ENCODE measurements around the gene RBM47. TPM values are rescaled to one million over a fixed set of nuclear protein-coding genes. Genes with fewer than 3 reads are reported as not detected.
A peak's percentile ranks its signal among the peaks of the same experiment; 100 is the strongest.

RBM47 gene
- total RNA-seq, 2 experiments from 2014 or later, result 1.7 to 2.6 TPM

- Mint-ChIP-seq H3K9me3 (no peaks in the 10 kb centered on the region), H3K4me1 (ENCODE audit: low read depth) (peaks cover 17% of the 10 kb centered on the region), H3K4me3 (no peak overlapping the region), H3K36me3 (no peaks in the 10 kb centered on the region), H3K27ac (no peak overlapping the region), H3K27me3 (peaks cover 1% of the 10 kb centered on the region)
- intact Hi-C loops (cut with micrococcal nuclease), result no loop called here
- no peak for DNase-seq
- CTCF ChIA-PET, result interaction anchor here (1.3 kb wide), 1 partner anchor 204 kb away, joined by 3 read pairs; no protein-coding TSS in a partner anchor
- POLR2A ChIA-PET, result no interaction called here
Observed at GRCh38 chr4:40514497-40514951, 115.1 kb downstream of the RBM47 start.

DNA sequence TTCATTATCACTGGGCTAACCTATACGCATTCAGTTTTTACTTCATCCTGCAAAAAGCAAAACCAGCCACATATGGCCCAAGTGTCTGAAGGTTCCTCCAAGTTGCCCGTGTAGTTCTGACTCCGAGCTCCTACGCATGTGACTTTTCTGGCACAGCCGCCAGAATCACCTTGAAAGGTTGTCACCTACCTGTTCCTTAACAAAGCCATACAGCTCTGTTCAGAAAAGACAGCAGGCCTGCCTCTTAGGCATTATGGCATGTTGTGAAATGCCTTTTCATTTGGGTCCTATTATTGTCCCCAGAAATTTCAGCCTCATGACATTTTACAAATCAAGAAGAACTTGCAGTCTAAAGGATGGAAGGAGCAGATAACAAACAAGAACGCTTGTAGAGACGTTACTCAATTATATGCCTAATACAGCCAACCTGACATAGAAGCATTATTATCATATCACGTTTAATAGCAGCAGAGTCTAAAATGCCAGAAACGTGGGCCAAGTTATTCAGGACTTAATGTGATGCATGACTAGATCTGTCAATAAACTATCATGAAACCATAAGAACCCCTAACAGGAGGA lies 118.5 kb downstream of the RBM47 start:
- CTCF ChIA-PET, result interaction anchor here (0.6 kb wide), 1 partner anchor 223 kb away, joined by 3 read pairs; no protein-coding TSS in a partner anchor
- H3K9me3 Mint-ChIP-seq, result no peaks in the 10 kb centered on the region
- H3K4me1 Mint-ChIP-seq (ENCODE audit: low read depth), result peaks cover 17% of the 10 kb centered on the region
- no peaks in the 10 kb centered on the region for H3K36me3 Mint-ChIP-seq
- H3K4me3 Mint-ChIP-seq, result no peak overlapping the region
- H3K27ac Mint-ChIP-seq, result no peak overlapping the region
- POLR2A ChIA-PET, result no interaction called here
- H3K27me3 Mint-ChIP-seq, result peaks cover 1% of the 10 kb centered on the region
- intact Hi-C loops (cut with micrococcal nuclease), result no loop called here
- DNase-seq, result no peak

GRCh38 chr4:40507977-40508376 lies 121.7 kb downstream of the RBM47 start:
- Mint-ChIP-seq H3K36me3 (no peaks in the 10 kb centered on the region), H3K9me3 (no peaks in the 10 kb centered on the region), H3K4me3 (no peak overlapping the region), H3K27me3 (no peaks in the 10 kb centered on the region), H3K27ac (no peak overlapping the region), H3K4me1 (ENCODE audit: low read depth) (peaks cover 6% of the 10 kb centered on the region)
- CTCF ChIA-PET, result no interaction called here
- intact Hi-C loops (cut with micrococcal nuclease), result no loop called here
- DNase-seq, result no peak
- POLR2A ChIA-PET, result no interaction called here

DNA sequence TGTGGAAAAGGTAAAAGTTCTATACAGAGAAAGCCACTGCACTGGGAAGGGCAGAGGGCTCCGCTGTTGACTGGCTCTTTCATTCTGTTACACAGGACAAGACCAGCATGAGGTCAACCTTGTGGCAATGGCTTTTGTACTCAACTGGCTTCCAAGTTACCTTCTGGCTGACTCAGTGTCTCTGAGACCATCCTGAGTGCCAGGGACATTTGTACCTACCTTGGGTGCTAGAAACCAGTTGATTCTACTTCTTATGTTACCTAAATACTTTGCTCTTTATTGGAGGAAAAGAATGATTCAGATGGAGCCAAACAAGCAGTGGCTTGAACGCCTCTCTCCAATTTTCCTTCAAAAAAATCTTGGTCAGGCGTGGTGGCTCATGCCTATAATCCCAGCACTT lies 123.2 kb downstream of the RBM47 start:
- Mint-ChIP-seq H3K27ac (no peak overlapping the region), H3K4me1 (ENCODE audit: low read depth) (peaks cover 10% of the 10 kb centered on the region), H3K27me3 (no peaks in the 10 kb centered on the region), H3K4me3 (no peak overlapping the region), H3K9me3 (no peaks in the 10 kb centered on the region), H3K36me3 (no peaks in the 10 kb centered on the region)
- POLR2A ChIA-PET, result no interaction called here
- intact Hi-C loops (cut with micrococcal nuclease), result no loop called here
- CTCF ChIA-PET, result no interaction called here
- DNase-seq, result no peak

- no peak overlapping the region for H3K4me3 Mint-ChIP-seq
- no peaks in the 10 kb centered on the region for H3K9me3 Mint-ChIP-seq
- peaks cover 10% of the 10 kb centered on the region for H3K4me1 Mint-ChIP-seq (ENCODE audit: low read depth)
- no peak for DNase-seq
- intact Hi-C loops (cut with micrococcal nuclease), result no loop called here
- H3K36me3 Mint-ChIP-seq, result no peaks in the 10 kb centered on the region
- POLR2A ChIA-PET, result no interaction called here
- no peak overlapping the region for H3K27ac Mint-ChIP-seq
- CTCF ChIA-PET, result no interaction called here
- H3K27me3 Mint-ChIP-seq, result no peaks in the 10 kb centered on the region
Observed at GRCh38 chr4:40506066-40506465, 123.6 kb downstream of the RBM47 start.

- intact Hi-C loops (cut with micrococcal nuclease), result loop anchor here (1.0 kb wide), 1 partner anchor 12 kb away; no protein-coding TSS in a partner anchor
- DNase-seq, result no peak
- Mint-ChIP-seq H3K36me3 (no peaks in the 10 kb centered on the region), H3K4me1 (ENCODE audit: low read depth) (peaks cover 10% of the 10 kb centered on the region), H3K27me3 (no peaks in the 10 kb centered on the region), H3K27ac (peak overlapping the region; percentile 39), H3K4me3 (no peak overlapping the region), H3K9me3 (no peaks in the 10 kb centered on the region)
- CTCF ChIA-PET, result no interaction called here
- POLR2A ChIA-PET, result no interaction called here
Observed at GRCh38 chr4:40502934-40503333, 126.7 kb downstream of the RBM47 start.

DNA sequence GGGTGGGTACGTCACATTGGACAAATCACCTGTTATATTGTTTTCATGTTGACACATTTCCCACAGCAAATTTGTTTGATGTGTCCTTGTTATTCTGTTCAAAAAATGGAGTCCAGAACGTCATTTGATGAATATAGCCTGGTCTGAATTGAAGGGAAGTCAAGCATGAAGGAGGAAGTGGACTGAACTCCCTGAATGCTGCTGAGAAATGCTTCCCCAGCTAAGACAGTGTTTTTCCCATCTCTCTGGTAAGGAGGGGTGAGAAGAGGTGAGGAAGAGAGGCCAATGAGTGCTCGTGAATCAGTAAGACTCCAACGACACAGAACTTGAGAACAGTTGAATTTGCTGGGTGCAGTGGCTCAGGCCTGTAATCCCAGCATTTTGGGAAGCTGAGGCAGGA lies 127.4 kb downstream of the RBM47 start:
- no peaks in the 10 kb centered on the region for H3K9me3 Mint-ChIP-seq
- no peak for DNase-seq
- H3K4me3 Mint-ChIP-seq, result no peak overlapping the region
- H3K27ac Mint-ChIP-seq, result no peak overlapping the region
- no peaks in the 10 kb centered on the region for H3K36me3 Mint-ChIP-seq
- H3K4me1 Mint-ChIP-seq (ENCODE audit: low read depth), result peaks cover 10% of the 10 kb centered on the region
- CTCF ChIA-PET, result no interaction called here
- intact Hi-C loops (cut with micrococcal nuclease), result no loop called here
- POLR2A ChIA-PET, result no interaction called here
- H3K27me3 Mint-ChIP-seq, result no peaks in the 10 kb centered on the region

GRCh38 chr4:40500781-40501180 lies 128.9 kb downstream of the RBM47 start:
- no peak overlapping the region for H3K27ac Mint-ChIP-seq
- DNase-seq, result no peak
- no peaks in the 10 kb centered on the region for H3K36me3 Mint-ChIP-seq
- H3K27me3 Mint-ChIP-seq, result no peaks in the 10 kb centered on the region
- CTCF ChIA-PET, result interaction anchor here (0.7 kb wide), 1 partner anchor 522 kb away, joined by 3 read pairs; no protein-coding TSS in a partner anchor
- peaks cover 10% of the 10 kb centered on the region for H3K4me1 Mint-ChIP-seq (ENCODE audit: low read depth)
- intact Hi-C loops (cut with micrococcal nuclease), result no loop called here
- POLR2A ChIA-PET, result interaction anchor here (0.7 kb wide), 1 partner anchor 144 kb away, joined by 6 read pairs; no protein-coding TSS in a partner anchor
- no peak overlapping the region for H3K4me3 Mint-ChIP-seq
- no peaks in the 10 kb centered on the region for H3K9me3 Mint-ChIP-seq

GRCh38 chr4:40493160-40493559 lies 136.5 kb downstream of the RBM47 start:
- no peaks in the 10 kb centered on the region for H3K27me3 Mint-ChIP-seq
- H3K36me3 Mint-ChIP-seq, result no peaks in the 10 kb centered on the region
- no peaks in the 10 kb centered on the region for H3K9me3 Mint-ChIP-seq
- no peak overlapping the region for H3K4me3 Mint-ChIP-seq
- intact Hi-C loops (cut with micrococcal nuclease), result no loop called here
- H3K27ac Mint-ChIP-seq, result no peak overlapping the region
- CTCF ChIA-PET, result no interaction called here
- POLR2A ChIA-PET, result no interaction called here
- no peak for DNase-seq
- H3K4me1 Mint-ChIP-seq (ENCODE audit: low read depth), result no peaks in the 10 kb centered on the region

GRCh38 chr4:40492691-40493090 lies 137.0 kb downstream of the RBM47 start:
- H3K27ac Mint-ChIP-seq, result no peak overlapping the region
- no peaks in the 10 kb centered on the region for H3K36me3 Mint-ChIP-seq
- no peaks in the 10 kb centered on the region for H3K9me3 Mint-ChIP-seq
- no peaks in the 10 kb centered on the region for H3K4me1 Mint-ChIP-seq (ENCODE audit: low read depth)
- ChIA-PET CTCF (no interaction called here), POLR2A (no interaction called here)
- DNase-seq, result no peak
- intact Hi-C loops (cut with micrococcal nuclease), result no loop called here
- H3K27me3 Mint-ChIP-seq, result peaks cover 2% of the 10 kb centered on the region
- H3K4me3 Mint-ChIP-seq, result no peak overlapping the region

DNA sequence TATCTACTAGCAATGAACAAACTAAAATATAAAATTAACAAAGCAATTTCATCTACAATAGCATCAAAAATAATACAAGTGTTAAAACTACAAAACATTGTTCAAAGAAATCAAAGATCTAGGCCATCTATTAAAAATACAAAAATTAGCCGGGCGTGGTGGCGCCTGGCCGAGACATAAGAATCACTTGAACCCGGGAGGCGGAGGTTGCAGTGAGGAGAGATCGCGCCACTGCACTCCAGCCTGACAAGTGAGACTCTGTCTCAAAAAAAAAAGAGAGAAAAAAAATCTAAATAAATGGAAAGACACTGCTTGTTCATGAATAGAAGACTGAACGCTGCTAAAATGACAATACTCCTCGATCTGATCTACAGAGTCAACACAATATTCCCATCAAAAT lies 139.2 kb downstream of the RBM47 start:
- Mint-ChIP-seq H3K9me3 (no peaks in the 10 kb centered on the region), H3K27me3 (peaks cover 4% of the 10 kb centered on the region), H3K27ac (no peak overlapping the region), H3K36me3 (no peaks in the 10 kb centered on the region), H3K4me1 (ENCODE audit: low read depth) (no peaks in the 10 kb centered on the region), H3K4me3 (no peak overlapping the region)
- no peak for DNase-seq
- ChIA-PET CTCF (no interaction called here), POLR2A (no interaction called here)
- intact Hi-C loops (cut with micrococcal nuclease), result no loop called here

GRCh38 chr4:40489961-40490360 lies 139.7 kb downstream of the RBM47 start:
- H3K27ac Mint-ChIP-seq, result no peak overlapping the region
- no peaks in the 10 kb centered on the region for H3K9me3 Mint-ChIP-seq
- ChIA-PET POLR2A (no interaction called here), CTCF (no interaction called here)
- no peak overlapping the region for H3K4me3 Mint-ChIP-seq
- H3K4me1 Mint-ChIP-seq (ENCODE audit: low read depth), result no peaks in the 10 kb centered on the region
- DNase-seq, result no peak
- no peaks in the 10 kb centered on the region for H3K36me3 Mint-ChIP-seq
- peaks cover 5% of the 10 kb centered on the region for H3K27me3 Mint-ChIP-seq
- intact Hi-C loops (cut with micrococcal nuclease), result no loop called here

- POLR2A ChIA-PET, result no interaction called here
- Mint-ChIP-seq H3K27me3 (peaks cover 12% of the 10 kb centered on the region), H3K27ac (no peak overlapping the region), H3K4me3 (no peak overlapping the region), H3K4me1 (ENCODE audit: low read depth) (no peaks in the 10 kb centered on the region), H3K9me3 (no peaks in the 10 kb centered on the region), H3K36me3 (no peaks in the 10 kb centered on the region)
- intact Hi-C loops (cut with micrococcal nuclease), result no loop called here
- DNase-seq, result no peak
- CTCF ChIA-PET, result no interaction called here
Observed at GRCh38 chr4:40486534-40486933, 143.1 kb downstream of the RBM47 start.

Measured in activated CD4-positive, alpha-beta memory T cell treated with anti-CD3 and anti-CD28 coated beads for 36 hours (primary cell).